ENCODE results near the gene VRK3.

GRCh38 chr19:49986354-49986753 is 38.8 kb downstream of the VRK3 start:
- TF ChIP-seq, protein P1, sequence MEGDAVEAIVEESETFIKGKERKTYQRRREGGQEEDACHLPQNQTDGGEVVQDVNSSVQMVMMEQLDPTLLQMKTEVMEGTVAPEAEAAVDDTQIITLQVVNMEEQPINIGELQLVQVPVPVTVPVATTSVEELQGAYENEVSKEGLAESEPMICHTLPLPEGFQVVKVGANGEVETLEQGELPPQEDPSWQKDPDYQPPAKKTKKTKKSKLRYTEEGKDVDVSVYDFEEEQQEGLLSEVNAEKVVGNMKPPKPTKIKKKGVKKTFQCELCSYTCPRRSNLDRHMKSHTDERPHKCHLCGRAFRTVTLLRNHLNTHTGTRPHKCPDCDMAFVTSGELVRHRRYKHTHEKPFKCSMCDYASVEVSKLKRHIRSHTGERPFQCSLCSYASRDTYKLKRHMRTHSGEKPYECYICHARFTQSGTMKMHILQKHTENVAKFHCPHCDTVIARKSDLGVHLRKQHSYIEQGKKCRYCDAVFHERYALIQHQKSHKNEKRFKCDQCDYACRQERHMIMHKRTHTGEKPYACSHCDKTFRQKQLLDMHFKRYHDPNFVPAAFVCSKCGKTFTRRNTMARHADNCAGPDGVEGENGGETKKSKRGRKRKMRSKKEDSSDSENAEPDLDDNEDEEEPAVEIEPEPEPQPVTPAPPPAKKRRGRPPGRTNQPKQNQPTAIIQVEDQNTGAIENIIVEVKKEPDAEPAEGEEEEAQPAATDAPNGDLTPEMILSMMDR (IDR thresholded peaks at IDR 0.05), result no peak
- TF ChIP-seq EZH2 (IDR thresholded peaks at IDR 0.05; ENCODE audit: borderline replicate concordance, insufficient read depth, low read depth, low read length, poor library complexity, severe bottlenecking), result no peak
